AG04449 (cell line): ENCODE results near the gene SPTBN4.

ENCODE experiments used
- CTCF ChIA-PET: fragments of 350-600 bp; formaldehyde crosslinking; extraction: SDS; loops from one replicate; lab custom pipeline; 2021; ENCODE audit warnings: antibody characterized with exemption; lab: Yijun Ruan, JAX
- POLR2A ChIA-PET: fragments of 400-600, 350-600 bp; formaldehyde crosslinking; extraction: SDS; loops from one replicate; lab custom pipeline; 2020; ENCODE audit warnings: antibody characterized with exemption, inconsistent platforms; lab: Yijun Ruan, JAX
- DNase-seq: peaks from one replicate; pipeline ENCODE4 v3.0.0-alpha.2; 2010; ENCODE audit warnings: low read depth, low spot score
- H3K4me3 ChIP-seq: 2 replicates; pipeline ENCODE4 v1.5.1; 2011; ENCODE audit warnings: low read depth, mild to moderate bottlenecking, control low read depth, low read length
- CTCF ChIP-seq: IDR thresholded peaks from one replicate; pipeline ENCODE4 v1.5.1; 2011; ENCODE audit warnings: mild to moderate bottlenecking, moderate library complexity, low read length, control low read depth, inconsistent platforms; ENCODE audit not compliant: insufficient read depth; ENCODE audit errors: missing control alignments

The SPTBN4 gene

GRCh38 chr19:40599902-40600569, 133.2 kb downstream of the SPTBN4 start:
- CTCF ChIA-PET, result interaction anchor here (0.8 to 7.0 kb wide), 31 partner anchors 10 to 459 kb away, joined by 3 to 89 read pairs (median 6); partner anchors contain the start of gene BLVRB
- TF ChIP-seq CTCF, result no peak
- no peak for DNase-seq
- POLR2A ChIA-PET, result no interaction called here
- no peak overlapping the region for H3K4me3 ChIP-seq

GRCh38 chr19:40600570-40601133, 133.9 kb downstream of the SPTBN4 start:
- H3K4me3 ChIP-seq, result no peak overlapping the region; the same call in 1 of the 2 replicates
- POLR2A ChIA-PET, result no interaction called here
- CTCF ChIA-PET, result interaction anchor here (0.8 to 7.0 kb wide), 19 partner anchors 13 to 319 kb away, joined by 3 to 89 read pairs (median 4); no protein-coding TSS in a partner anchor
- no peak for DNase-seq
- TF ChIP-seq CTCF, result no peak

DNA sequence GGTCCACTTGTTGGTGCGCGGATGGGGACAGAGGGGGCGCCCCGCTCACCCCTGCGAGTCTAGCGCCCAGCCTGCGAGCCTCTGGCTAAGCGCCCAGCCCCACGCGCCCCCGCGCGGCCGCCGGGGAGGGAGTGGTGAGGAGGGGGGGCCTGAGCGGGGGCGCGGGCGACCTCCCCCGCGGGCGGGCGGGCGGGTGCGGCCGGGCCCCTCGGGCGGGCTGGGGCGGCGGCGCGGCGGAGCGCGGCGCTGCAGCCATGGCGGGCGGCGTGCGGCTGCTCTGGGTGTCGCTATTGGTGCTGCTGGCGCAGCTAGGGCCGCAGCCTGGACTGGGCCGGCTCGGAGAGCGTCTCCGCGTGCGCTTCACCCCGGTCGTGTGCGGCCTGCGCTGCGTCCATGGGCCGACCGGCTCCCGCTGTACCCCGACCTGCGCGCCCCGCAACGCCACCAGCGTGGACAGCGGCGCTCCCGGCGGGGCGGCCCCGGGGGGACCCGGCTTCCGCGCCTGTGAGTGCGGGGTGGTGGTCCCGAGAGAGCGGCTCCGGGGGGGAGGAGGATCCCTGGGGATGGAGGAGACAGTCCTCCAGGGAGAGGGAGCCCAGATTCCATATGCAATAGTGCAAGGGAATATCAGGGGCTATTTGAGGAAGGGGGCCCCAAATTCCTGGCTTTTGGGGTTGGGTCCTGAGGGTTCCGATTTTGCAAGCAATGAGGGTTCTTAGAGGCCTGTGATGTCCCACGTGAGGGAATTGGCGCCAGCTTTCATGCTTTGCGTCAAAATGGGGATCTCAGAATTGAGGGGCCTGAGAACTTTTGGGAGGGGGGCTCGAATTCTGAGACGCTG, 134.6 kb downstream of the SPTBN4 start, which contains the start of gene LTBP4:
Gene LTBP4 (plus strand): TSS at position 236 of the 841 bp plus-strand sequence. CDS start 19 bp downstream, at position 255.
- POLR2A ChIA-PET, result no interaction called here
- CTCF ChIA-PET, result interaction anchor here (1.1 to 7.0 kb wide), 16 partner anchors 12 to 320 kb away, joined by 3 to 89 read pairs (median 8); partner anchors contain the start of gene BLVRB
- DNase-seq, result no peak
- peak within 1 kb of the TSS; percentile 44 for H3K4me3 ChIP-seq
- TF ChIP-seq CTCF, result peak; percentile 33

DNA sequence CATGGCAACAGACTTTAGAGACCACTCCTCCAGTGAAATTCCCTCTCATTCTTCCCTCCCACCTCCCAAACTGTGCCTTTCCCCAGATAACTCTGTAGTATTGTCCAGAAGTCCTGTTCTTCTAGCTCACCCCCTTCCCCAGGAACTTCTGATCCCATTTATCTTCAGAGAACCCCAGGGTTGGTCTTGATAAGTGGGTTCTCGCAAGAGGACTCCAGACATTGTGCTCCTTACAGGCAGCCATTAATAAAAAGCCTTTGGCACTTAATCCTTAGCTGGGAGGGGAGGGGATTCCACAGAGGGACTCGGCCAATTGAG, 136.2 kb downstream of the SPTBN4 start:
- ChIA-PET POLR2A (interaction anchor here (1.0 to 1.4 kb wide), 5 partner anchors 12 to 177 kb away, joined by 3 to 6 read pairs (median 4); partner anchors contain the start of genes BLVRB and SERTAD1), CTCF (interaction anchor here (0.7 to 7.0 kb wide), 31 partner anchors 8 to 297 kb away, joined by 3 to 89 read pairs (median 5); partner anchors contain the start of genes BLVRB and SERTAD3)
- TF ChIP-seq CTCF, result no peak
- DNase-seq, result no peak
- no peak overlapping the region for H3K4me3 ChIP-seq

GRCh38 chr19:40603389-40604170, 136.8 kb downstream of the SPTBN4 start:
- DNase-seq, result no peak
- CTCF ChIA-PET, result interaction anchor here (0.7 to 7.0 kb wide), 29 partner anchors 8 to 298 kb away, joined by 3 to 89 read pairs (median 5); partner anchors contain the start of genes BLVRB and SERTAD3
- no peak for TF ChIP-seq CTCF
- peak overlapping the region; percentile 53 for H3K4me3 ChIP-seq
- POLR2A ChIA-PET, result interaction anchor here (1.0 to 1.4 kb wide), 4 partner anchors 11 to 178 kb away, joined by 3 to 6 read pairs (median 4); partner anchors contain the start of genes BLVRB and SERTAD1
